Lower leg skin (tissue), 4 donors: ENCODE results near the gene TMEM62. TPM values are rescaled to one million over a fixed set of nuclear protein-coding genes. Genes with fewer than 3 reads are reported as not detected.
A peak's percentile ranks its signal among the peaks of the same experiment; 100 is the strongest.

Experiments
- DNase-seq, 2 donors: peaks; one replicate each; pipeline ENCODE4 v3.0.0-alpha.2; 2019; ENCODE audit warnings: low spot score in 2 of 2
- H3K4me3 ChIP-seq: fragments of 200-600 bp; sonication (generic); 2 replicates; pipeline ENCODE4 v1.5.1; 2017; ENCODE audit warnings: mild to moderate bottlenecking, low read depth; ENCODE audit not compliant: poor library complexity, severe bottlenecking
- POLR2A ChIP-seq, 2 donors: fragments of 450-650 bp; IDR thresholded peaks; one replicate each; pipeline ENCODE4 v1.6.1; 2016 to 2017; ENCODE audit warnings: antibody characterized with exemption in 2 of 2, mild to moderate bottlenecking in 1 of 2, moderate library complexity in 1 of 2
- WGBS, 2 donors: methylation state at CpG; one replicate each; pipeline ENCODE4 v1.1.5; 2018; 5-methylcytosine and 5-hydroxymethylcytosine counted together
- intact Hi-C: fragments of 100-400 bp; cut with DNase I; formaldehyde crosslinking; loops from one replicate; pipeline ENCODE4 v1.15.0; 2023; ENCODE audit warnings: low total_unique reads
- total RNA-seq, 4 donors: library from RNA; depleted of rRNA; stranded (reverse); fragments of >200 nt; gene quantifications; one replicate each; pipeline ENCODE4 v1.1.0, GENCODE V29; 2016
- TF ChIP-seq, protein P1 (sequence below), 3 donors: fragments of 450-650 bp; IDR thresholded peaks; one replicate each; pipeline ENCODE4 v1.5.1; 2016; ENCODE audit warnings: antibody characterized with exemption in 3 of 3, mild to moderate bottlenecking in 3 of 3, moderate library complexity in 2 of 3

The TMEM62 gene
- 10 to 100 TPM; 10.7 to 33.4 (median 20.0) TPM for total RNA-seq

DNA sequence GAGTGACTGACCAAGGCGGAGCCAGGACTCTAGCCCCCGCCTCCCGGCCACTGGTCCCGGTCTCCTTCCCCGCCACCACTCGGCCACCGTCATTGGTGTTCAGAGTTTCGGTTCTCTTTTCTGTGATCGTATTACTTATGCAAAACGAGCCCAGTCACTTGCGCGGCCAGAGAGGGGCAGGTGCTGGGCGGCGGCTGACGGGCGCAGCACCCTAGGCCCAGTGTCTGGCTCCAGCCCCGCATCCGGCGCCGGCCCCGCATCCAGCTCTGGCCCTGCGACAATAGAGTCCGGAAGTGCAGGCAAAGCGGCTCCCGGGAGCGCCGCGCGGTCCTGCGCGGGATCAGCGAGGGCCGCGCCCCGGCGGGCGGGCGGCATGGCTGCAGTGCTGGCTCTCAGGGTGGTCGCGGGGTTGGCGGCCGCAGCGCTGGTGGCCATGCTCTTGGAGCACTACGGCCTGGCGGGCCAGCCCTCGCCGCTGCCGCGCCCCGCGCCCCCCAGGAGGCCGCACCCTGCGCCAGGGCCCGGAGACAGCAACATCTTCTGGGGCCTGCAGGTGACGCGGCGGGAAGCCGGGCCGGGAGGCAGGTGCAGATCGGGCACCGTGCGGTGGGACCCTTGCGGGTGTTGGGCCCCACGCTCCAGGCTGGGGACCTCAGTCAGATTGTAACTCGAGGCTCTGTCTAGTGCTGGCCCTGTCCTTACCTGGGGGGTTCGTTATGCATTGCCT lies at the start of gene TMEM62:
Gene TMEM62 (plus strand): TSS at position 157 of the 727 bp plus-strand sequence. CDS start 217 bp downstream, at position 374.
- DNase-seq, result peak; percentile 70 to 95
- TF ChIP-seq, protein P1, sequence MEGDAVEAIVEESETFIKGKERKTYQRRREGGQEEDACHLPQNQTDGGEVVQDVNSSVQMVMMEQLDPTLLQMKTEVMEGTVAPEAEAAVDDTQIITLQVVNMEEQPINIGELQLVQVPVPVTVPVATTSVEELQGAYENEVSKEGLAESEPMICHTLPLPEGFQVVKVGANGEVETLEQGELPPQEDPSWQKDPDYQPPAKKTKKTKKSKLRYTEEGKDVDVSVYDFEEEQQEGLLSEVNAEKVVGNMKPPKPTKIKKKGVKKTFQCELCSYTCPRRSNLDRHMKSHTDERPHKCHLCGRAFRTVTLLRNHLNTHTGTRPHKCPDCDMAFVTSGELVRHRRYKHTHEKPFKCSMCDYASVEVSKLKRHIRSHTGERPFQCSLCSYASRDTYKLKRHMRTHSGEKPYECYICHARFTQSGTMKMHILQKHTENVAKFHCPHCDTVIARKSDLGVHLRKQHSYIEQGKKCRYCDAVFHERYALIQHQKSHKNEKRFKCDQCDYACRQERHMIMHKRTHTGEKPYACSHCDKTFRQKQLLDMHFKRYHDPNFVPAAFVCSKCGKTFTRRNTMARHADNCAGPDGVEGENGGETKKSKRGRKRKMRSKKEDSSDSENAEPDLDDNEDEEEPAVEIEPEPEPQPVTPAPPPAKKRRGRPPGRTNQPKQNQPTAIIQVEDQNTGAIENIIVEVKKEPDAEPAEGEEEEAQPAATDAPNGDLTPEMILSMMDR (IDR thresholded peaks at IDR 0.05), result no peak
- TF ChIP-seq POLR2A (IDR thresholded peaks at IDR 0.05), result no peak
- intact Hi-C loops, result no loop called here
- WGBS, 2 donors, result 0 to 1% methylated on average over 34 to 45 of the region's 66 CpGs
- H3K4me3 ChIP-seq, result peak within 1 kb of the TSS; percentile 91

DNA sequence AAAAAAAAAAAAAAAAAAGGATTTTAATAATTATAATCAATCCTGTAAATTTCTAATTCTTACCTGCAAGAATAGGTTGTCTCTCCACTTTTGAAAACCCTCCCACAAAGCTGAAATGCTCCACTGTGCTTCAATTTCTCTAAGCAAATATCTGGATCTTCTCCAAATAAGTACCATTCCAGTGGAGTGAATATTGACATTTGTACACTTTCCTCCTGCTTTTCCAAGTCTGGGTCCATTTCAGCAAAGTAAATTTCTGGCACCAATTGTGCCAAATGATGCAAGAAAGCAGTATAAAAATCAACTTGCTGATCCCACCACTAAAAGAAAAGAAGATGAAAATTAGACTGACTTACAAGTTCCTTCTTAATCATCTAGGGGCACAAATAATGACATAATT lies 47.5 kb upstream of the TMEM62 start:
- DNase-seq, result no peak
- no peak overlapping the region for H3K4me3 ChIP-seq
- intact Hi-C loops, result no loop called here
- no peak for TF ChIP-seq POLR2A (IDR thresholded peaks at IDR 0.05)
- TF ChIP-seq, protein P1 (IDR thresholded peaks at IDR 0.05), result no peak

DNA sequence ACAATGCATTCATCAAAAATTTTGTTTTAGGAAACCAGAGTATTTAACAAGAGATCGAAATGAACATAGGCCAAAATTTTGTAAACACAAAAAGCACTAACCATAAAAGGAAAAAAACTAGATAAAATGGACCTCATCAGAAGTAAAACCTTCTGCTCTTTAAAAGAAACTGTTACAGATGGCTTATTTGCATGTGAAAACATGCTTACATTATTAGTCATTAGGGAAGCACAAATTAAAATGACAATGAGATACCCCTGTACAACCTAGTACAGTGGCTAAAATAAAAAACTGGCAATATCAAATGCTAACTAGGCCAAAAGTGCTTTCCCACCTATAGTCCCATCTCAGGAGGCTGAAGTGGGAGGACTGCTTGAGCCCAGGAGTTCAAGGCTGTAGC lies 46.8 kb upstream of the TMEM62 start:
- 68 to 70% methylated on average over 1 of the region's 1 CpG for WGBS, 2 donors
- TF ChIP-seq, protein P1 (IDR thresholded peaks at IDR 0.05), result no peak
- TF ChIP-seq POLR2A (IDR thresholded peaks at IDR 0.05), result no peak
- intact Hi-C loops, result no loop called here
- H3K4me3 ChIP-seq, result no peak overlapping the region
- DNase-seq, result no peak

DNA sequence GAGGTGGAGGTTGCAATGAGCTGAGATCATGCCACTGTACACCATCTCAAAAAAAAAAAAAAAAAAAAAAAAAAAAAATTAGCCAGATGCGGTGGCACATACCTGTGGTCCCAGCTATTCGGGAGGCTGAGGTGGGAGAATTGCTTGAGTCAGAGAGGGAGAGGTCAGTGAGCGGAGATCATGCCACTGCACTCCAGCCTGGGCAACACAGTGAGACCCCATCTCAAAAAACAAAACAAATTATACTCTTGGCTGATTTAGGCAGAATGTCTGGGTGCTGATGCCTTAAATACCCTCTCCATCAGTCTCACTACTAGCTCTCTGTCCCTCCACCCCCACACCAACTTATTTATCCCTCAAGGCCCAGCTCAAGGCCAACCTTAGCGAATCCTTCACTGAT lies 41.5 kb upstream of the TMEM62 start:
- no peak for DNase-seq
- no peak overlapping the region for H3K4me3 ChIP-seq
- WGBS, 2 donors, result 95 to 96% methylated on average over 4 of the region's 4 CpGs
- intact Hi-C loops, result no loop called here
- TF ChIP-seq, protein P1 (IDR thresholded peaks at IDR 0.05), result no peak

DNA sequence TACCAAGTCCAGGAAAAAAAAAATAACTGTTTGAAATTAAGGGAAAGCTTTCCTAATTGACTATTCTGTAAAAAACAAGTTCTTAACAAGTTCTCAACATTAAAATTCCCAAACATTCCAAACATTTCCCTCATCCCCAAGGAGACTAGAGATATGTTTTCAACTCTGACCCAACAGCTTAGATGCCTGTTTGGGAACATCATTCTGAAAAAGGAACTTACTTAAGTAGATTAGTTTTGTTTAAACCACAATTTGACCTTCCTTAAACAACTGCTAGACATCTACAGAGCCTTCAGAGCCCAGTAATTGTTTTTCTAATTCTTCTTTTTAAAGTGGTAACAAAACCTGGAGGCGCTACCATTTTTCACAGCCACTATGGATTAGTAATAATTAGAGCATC lies 40.4 kb upstream of the TMEM62 start:
- no peak overlapping the region for H3K4me3 ChIP-seq
- intact Hi-C loops, result no loop called here
- 84 to 94% methylated on average over 1 of the region's 1 CpG for WGBS, 2 donors
- DNase-seq, result no peak
- TF ChIP-seq POLR2A (IDR thresholded peaks at IDR 0.05), result no peak
- TF ChIP-seq, protein P1 (IDR thresholded peaks at IDR 0.05), result no peak
